GM11168 (cell line): Measurements from ENCODE around the gene SPSB3.

Source experiments
- in situ Hi-C: fragments of 300-500 bp; cut with MboI; formaldehyde crosslinking; loops from one replicate; pipeline ENCODE4 v1.12.0; 2022; ENCODE audit warnings: low sequenced_read_pairs; ENCODE audit not compliant: unreplicated experiment

The SPSB3 gene

GRCh38 chr16:1790261-1790610 lies 7.9 kb upstream of the SPSB3 start:
- in situ Hi-C loops: no loop called here

DNA sequence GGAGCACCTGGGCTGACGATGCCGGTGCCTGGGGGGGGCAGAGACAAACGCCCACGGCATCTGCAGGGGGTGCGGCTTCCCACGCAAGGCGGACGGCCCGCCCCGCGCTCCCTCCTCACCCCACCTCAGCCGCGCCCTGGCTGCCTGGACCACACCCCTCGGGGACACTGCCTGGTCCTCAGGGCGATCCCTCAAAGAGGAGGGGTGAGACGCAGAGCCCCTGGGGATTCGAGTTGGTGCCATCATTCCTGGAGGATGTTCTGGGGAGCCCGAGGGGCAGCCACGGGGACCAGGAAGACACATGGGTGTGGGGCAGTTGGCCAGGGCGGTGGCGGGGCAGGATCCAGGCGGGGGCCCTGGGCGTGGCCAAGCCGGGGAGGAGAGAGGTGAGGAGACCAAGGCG lies 7.3 kb upstream of the SPSB3 start:
- in situ Hi-C loops: no loop called here

DNA sequence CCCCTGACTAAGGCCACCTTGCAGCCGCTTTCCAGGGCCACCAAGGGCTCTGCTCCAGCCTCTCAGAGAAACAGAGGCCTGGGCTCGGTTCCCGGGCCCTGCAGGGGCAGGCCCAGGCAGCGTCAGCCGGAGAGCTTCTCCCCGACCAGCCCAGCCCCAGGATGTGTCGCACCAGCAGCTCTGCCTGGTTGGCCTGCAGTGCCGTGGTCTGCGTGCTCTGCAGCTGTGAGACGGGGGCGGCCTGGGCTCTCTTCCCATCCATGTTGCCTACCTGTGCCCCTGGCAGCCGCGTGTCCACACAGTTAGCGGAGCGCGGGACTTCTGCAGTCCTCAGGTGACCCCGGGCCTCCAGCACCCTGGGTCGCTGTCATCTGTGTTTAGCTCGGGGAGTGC lies 6.3 kb upstream of the SPSB3 start:
- in situ Hi-C loops: no loop called here

- in situ Hi-C loops: no loop called here
These were observed 5.8 kb upstream of the SPSB3 start for GRCh38 chr16:1788095-1788707.

- in situ Hi-C loops: no loop called here
These were observed 5.1 kb upstream of the SPSB3 start for GRCh38 chr16:1787322-1788094.

DNA sequence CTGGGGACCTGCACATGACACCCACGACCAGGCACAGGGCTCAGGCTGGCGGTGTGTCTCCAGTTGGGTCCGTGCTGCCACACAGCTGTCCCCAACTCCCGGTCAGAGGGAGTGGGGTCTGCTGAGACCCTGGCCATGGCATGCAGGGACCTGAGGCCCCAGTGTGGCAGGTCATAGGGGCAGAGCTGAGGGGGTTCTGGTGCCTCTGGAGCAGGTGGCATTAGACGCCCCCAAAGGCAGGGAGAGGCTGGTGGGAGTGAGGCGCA lies 4.6 kb upstream of the SPSB3 start:
- in situ Hi-C loops: no loop called here

GRCh38 chr16:1786242-1787055 lies 4.1 kb upstream of the SPSB3 start:
- in situ Hi-C loops: no loop called here

- in situ Hi-C loops: no loop called here
These were observed 3.4 kb upstream of the SPSB3 start for GRCh38 chr16:1785846-1786170.

DNA sequence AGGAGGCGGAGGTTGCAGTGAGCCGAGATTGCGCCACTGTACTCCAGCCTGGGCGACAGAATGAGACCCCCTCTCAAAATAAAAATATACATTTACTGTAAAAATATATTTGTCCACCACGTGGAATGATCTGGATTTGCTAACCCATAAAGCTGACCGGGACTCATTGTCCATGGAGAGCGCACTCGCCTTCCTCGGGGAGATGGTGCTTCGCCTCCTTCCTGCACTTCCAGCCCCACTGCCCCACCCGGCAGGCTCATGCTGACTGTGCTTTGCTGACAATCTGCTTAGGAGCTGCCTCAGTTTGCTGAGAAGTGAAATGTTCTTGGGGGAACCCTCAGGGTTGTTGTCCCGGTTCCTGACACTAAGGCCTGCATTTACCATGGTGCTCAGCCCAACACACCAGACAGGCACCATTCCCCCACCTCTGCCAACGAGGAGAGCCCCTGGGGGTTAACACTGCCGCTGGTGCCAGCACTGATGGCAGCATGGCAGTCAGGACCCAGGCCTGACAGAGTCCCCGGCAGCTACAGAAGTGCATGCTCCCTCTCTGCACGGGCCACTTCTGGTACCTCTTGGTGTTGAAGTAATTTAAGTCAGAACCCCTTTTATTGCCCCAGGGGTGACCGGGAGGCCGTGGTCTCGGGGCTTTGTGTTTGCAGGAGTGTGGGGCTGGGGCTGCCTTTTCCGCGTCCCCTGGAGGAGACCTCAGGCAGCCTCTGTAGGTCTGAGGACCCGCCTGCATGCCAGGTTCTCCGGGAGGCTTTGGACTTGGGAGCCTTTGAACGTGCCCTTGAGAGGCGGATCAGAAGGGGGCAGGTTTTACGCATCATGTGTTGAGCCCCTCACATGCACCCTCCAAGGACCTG lies 2.8 kb upstream of the SPSB3 start:
- in situ Hi-C loops: no loop called here

GRCh38 chr16:1781758-1782407 lies 488 bp downstream of the SPSB3 start:
- in situ Hi-C loops: no loop called here

DNA sequence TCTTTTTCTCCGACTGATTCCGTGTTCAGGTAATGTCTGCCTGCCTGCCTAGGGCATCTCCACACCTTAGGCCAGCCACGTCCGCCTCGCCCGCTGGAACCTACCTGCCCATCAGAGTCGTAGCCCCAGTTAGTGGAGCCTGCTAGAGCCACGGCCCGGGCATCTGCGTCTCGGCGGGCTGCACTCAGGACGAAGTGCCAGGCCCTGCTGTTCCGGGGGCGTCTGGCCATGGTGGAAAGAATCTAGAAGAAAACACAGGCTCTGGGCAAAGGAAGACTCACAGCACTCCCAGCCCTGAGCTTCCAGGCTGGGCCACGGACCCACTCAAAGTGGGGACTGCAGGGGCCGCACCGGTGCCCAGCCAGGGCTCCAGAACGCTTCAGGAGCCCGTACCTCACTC lies 1.1 kb downstream of the SPSB3 start:
- in situ Hi-C loops: no loop called here

- in situ Hi-C loops: no loop called here
These were observed 1.7 kb downstream of the SPSB3 start for GRCh38 chr16:1780677-1781072.

DNA sequence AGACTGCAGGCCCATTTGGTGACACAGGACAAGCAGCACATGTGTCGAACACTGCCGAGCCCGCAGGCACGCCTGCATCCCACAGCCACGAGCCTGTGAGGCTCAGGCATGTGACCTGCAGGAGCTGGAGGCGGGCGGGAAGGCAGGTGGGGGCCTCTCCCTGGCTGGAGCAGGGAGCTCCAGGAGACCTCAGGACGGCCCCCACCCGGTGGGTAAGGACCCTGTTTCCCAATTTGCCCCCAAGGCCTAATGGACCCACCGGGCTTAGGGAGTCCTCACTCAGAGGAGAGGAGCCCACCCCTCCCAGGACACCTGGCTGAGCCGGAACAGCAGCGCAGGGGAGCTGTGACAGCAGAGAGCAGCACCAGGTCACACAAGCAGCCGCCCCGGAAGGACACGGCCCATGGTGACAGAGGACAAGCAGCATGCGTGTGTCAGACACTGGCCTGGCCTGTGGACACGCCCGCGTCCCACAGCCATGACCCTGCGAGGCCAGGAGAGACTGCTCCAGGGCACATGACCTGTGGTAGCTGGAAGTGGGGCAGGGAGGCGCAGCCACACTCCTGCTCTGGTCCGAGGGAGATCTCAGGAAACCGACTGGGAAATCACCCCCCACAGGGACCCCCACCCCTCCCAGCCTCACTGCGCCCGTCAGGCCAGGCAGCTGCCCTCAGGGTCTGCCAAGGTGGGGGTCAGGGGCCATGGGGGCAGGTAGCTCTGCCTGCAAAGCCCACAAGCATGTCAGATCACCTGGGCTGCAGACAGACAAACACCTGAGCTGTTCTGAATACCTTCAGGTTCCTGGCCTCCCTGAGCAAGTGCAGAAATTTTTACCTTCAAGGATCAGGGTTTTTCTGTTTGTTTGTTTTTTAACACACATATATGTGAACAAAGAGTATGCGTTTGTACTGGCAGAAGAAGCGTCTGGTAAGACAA lies 2.4 kb downstream of the SPSB3 start:
- in situ Hi-C loops: no loop called here

DNA sequence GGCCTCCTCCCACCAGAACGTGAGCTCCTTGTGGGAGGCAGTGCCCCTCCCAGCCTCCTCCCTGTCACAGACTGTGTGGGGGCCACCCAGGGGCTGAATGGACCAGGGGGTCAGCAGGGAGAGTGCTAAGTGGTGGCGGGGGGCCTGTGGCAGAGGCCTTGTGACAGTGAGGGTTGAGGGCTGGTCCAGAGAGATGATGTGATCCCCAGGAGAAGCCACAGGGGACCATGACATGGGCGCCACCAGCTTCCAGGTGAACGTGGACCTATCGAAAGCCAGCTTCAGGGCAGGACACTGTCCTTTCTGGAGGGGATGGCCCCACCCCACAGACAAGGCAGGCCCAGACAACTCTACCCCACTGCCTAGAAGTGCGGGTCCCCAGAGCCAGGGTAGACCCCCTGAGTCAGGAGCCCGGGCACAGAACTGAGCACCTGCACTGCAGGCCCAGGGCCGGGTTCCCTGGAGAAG lies 3.1 kb downstream of the SPSB3 start:
- in situ Hi-C loops: no loop called here

DNA sequence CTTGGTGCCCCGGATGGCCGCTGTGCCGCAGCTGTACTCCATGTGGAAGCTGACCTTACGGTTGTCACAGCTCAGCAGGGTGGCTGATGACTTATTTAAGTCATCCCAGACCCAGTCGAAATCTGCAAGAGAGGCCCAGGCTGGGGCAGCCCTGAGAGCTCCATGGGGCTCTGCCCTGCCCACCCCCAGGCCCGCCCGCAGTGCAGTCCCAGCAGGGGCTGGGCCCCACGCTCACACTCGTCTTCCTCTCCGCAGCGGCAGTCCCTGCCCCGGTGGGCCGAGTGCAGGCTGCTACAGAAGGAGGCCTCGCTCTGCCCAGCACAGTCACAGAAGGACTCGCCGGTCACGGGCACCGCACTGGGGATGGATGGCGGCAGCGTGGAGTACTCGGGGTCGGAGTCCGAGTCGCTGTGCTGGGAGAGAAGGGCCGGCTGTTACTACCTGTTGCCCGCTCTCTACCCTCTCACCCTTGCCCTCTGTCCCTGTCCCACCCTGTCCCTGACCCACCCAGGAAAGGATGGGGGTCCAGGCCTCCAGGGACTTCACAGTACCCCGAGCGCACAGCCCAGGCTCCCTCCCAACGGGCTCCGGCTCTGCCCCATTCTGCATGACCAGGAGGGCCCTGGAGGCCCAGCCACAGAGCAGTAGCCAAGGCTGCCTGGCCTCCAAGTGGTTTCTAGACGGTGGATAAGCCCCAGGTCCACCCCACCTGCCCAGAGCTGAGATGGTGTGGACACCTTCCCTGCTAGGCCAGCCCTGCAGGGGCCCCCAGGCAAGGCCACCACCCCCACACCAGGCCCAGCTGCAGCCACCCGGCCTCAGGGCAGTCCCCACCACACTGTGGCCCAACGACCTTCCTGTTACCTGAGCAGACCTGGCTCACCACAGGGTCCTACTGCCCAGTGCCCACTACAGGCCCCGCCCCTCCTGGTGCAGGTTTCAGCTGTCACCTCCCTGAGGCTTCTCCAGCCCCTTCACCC lies 3.9 kb downstream of the SPSB3 start:
- in situ Hi-C loops: no loop called here

GRCh38 chr16:1777375-1778199 lies 4.8 kb downstream of the SPSB3 start:
- in situ Hi-C loops: no loop called here

DNA sequence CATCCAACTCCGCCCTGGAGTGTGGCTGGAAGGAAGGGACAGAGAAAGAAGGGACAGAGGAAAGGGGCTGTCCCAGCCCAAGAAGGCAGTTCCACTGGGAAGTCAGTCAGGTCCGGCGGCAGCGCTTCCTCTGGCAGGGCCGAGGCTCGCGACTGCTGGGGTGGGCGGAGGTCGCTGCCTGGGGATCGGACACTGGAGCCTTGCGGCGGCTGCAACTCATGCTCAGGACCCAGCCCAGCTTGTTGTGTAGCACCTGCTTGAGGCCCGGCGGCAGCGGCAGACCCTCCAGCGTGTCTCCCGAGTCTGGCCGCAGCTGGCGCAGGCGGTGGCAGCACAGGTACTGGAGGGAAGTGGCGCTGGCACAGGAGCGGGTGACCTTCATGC lies 5.4 kb downstream of the SPSB3 start:
- in situ Hi-C loops: no loop called here

DNA sequence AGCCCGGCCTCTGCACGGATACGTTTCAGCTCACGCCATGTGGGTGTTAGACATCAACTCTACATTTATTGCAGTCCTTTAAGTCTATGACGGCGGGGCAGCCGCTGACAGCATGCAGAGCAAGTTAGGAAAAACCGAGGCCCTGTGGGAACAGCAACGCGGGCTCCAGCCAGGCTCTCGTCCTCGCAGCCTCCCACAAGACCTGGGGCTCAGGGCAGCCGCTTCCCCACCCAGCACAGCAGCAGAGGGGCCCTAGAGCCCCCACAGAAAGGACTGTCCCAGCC lies 5.8 kb downstream of the SPSB3 start:
- in situ Hi-C loops: no loop called here
